H9 (cell line): ENCODE measurements around the gene GPX5. TPM values are rescaled to one million over a fixed set of nuclear protein-coding genes. Genes with fewer than 3 reads are reported as not detected.

Experiments used
- DNase-seq: peaks from one replicate; pipeline ENCODE4 v3.0.0-alpha.2; 2017
- H2AFZ ChIP-seq: one replicate; pipeline ENCODE4 v1.6.1; 2013; ENCODE audit warnings: mild to moderate bottlenecking, low read length, control low read depth, moderate library complexity
- H2AK5ac ChIP-seq: 2 replicates; pipeline ENCODE4 v1.6.1; 2013; ENCODE audit warnings: low read length, control low read depth, mixed read lengths; ENCODE audit not compliant: insufficient read length
- H2BK120ac ChIP-seq: one replicate; pipeline ENCODE4 v1.6.1; 2013; ENCODE audit warnings: low read depth, mild to moderate bottlenecking, low read length, control low read depth, inconsistent platforms; ENCODE audit not compliant: poor library complexity, severe bottlenecking
- H2BK12ac ChIP-seq: 2 replicates; pipeline ENCODE4 v1.6.1; 2013; ENCODE audit warnings: low read length, control low read depth, mixed read lengths, low read depth; ENCODE audit not compliant: insufficient read length
- H2BK15ac ChIP-seq: 2 replicates; pipeline ENCODE4 v1.6.1; 2013; ENCODE audit warnings: low read depth, low read length, control low read depth
- H2BK20ac ChIP-seq: one replicate; pipeline ENCODE4 v1.6.1; 2013; ENCODE audit warnings: low read depth, mild to moderate bottlenecking, low read length, control low read depth, inconsistent platforms; ENCODE audit not compliant: poor library complexity, severe bottlenecking
- H2BK5ac ChIP-seq: 2 replicates; pipeline ENCODE4 v1.6.1; 2013; ENCODE audit warnings: low read length, control low read depth, mixed read lengths; ENCODE audit not compliant: insufficient read length
- H3K14ac ChIP-seq: 2 replicates; pipeline ENCODE4 v1.6.1; 2013; ENCODE audit warnings: low read length, control low read depth; ENCODE audit not compliant: insufficient read depth
- H3K18ac ChIP-seq: 2 replicates; pipeline ENCODE4 v1.6.1; 2013; ENCODE audit warnings: low read depth, mild to moderate bottlenecking, mixed read lengths, low read length, control low read depth; ENCODE audit not compliant: insufficient read length
- H3K23ac ChIP-seq: 2 replicates; pipeline ENCODE4 v1.6.1; 2013; ENCODE audit warnings: low read length, control low read depth, mixed read lengths, low read depth; ENCODE audit not compliant: insufficient read length
- H3K23me2 ChIP-seq: 2 replicates; pipeline ENCODE4 v1.6.1; 2013; ENCODE audit warnings: low read depth, mild to moderate bottlenecking, mixed read lengths, low read length, control low read depth; ENCODE audit not compliant: insufficient read length, poor library complexity, severe bottlenecking
- H3K27ac ChIP-seq: 2 replicates; pipeline ENCODE4 v1.5.1; 2013; ENCODE audit warnings: low read length, control low read depth, mixed read lengths, low read depth; ENCODE audit not compliant: insufficient read length
- H3K27me3 ChIP-seq: 2 replicates; pipeline ENCODE4 v1.6.1; 2013; ENCODE audit warnings: low read length, control low read depth, inconsistent platforms; ENCODE audit not compliant: insufficient read depth
- H3K4ac ChIP-seq: 2 replicates; pipeline ENCODE4 v1.6.1; 2013; ENCODE audit warnings: low read depth, mild to moderate bottlenecking, control low read depth, inconsistent platforms, low read length, moderate library complexity
- H3K4me1 ChIP-seq: 2 replicates; pipeline ENCODE4 v1.6.1; 2013; ENCODE audit warnings: low read length, control low read depth, inconsistent platforms; ENCODE audit not compliant: insufficient read depth
- H3K4me2 ChIP-seq: 2 replicates; pipeline ENCODE4 v1.6.1; 2013; ENCODE audit warnings: low read length, control low read depth, mixed read lengths; ENCODE audit not compliant: insufficient read length, insufficient read depth
- H3K56ac ChIP-seq: 2 replicates; pipeline ENCODE4 v1.6.1; 2013; ENCODE audit warnings: low read depth, mild to moderate bottlenecking, mixed read lengths, low read length, control low read depth; ENCODE audit not compliant: insufficient read length
- H3K79me1 ChIP-seq: 2 replicates; pipeline ENCODE4 v1.6.1; 2013; ENCODE audit warnings: low read depth, mild to moderate bottlenecking, moderate library complexity, low read length, control low read depth, inconsistent platforms; ENCODE audit not compliant: insufficient read depth, poor library complexity, severe bottlenecking
- H3K79me2 ChIP-seq: 2 replicates; pipeline ENCODE4 v1.6.1; 2013; ENCODE audit warnings: low read length, control low read depth, inconsistent platforms; ENCODE audit not compliant: insufficient read depth
- H3K9ac ChIP-seq: 2 replicates; pipeline ENCODE4 v1.6.1; 2013; ENCODE audit warnings: low read length, control low read depth, mixed read lengths; ENCODE audit not compliant: insufficient read length; ENCODE audit errors: extremely low read depth
- H3K9me3 ChIP-seq: one replicate; pipeline ENCODE4 v1.6.1; 2013; ENCODE audit warnings: low read depth, low read length, inconsistent platforms; ENCODE audit not compliant: control insufficient read depth
- H3T11ph ChIP-seq: one replicate; pipeline ENCODE4 v1.6.1; 2013; ENCODE audit warnings: mild to moderate bottlenecking, low read length, control low read depth, inconsistent platforms
- H4K20me1 ChIP-seq: one replicate; pipeline ENCODE4 v1.6.1; 2013; ENCODE audit not compliant: control insufficient read depth, insufficient read length, insufficient read depth
- H4K5ac ChIP-seq: 2 replicates; pipeline ENCODE4 v1.6.1; 2013; ENCODE audit warnings: low read depth, mild to moderate bottlenecking, mixed read lengths, low read length, control low read depth; ENCODE audit not compliant: insufficient read length
- H4K8ac ChIP-seq: replicated peaks from 2 replicates; pipeline ENCODE4 v1.6.1; 2013; ENCODE audit warnings: low read length, control low read depth, mixed read lengths, low read depth; ENCODE audit not compliant: insufficient read length
- H4K91ac ChIP-seq: 2 replicates; pipeline ENCODE4 v1.6.1; 2013; ENCODE audit warnings: low read depth, mild to moderate bottlenecking, moderate library complexity, mixed read lengths, low read length, control low read depth; ENCODE audit not compliant: insufficient read length
- H3K27ac Mint-ChIP-seq, 3 experiments: 2 replicates in 2 of 3; 3 replicates in 1 of 3; pipeline ENCODE4 v1.8.0; 2020 to 2021; ENCODE audit warnings: mixed read lengths in 3 of 3, mild to moderate bottlenecking in 1 of 3, moderate library complexity in 1 of 3
- H3K27me3 Mint-ChIP-seq: 2 replicates; pipeline ENCODE4 v1.8.0; 2021; ENCODE audit warnings: low read depth, mild to moderate bottlenecking, moderate library complexity, mixed read lengths
- H3K36me3 Mint-ChIP-seq, 3 experiments: 2 replicates in 2 of 3; 3 replicates in 1 of 3; pipeline ENCODE4 v1.8.0; 2020 to 2021; ENCODE audit warnings: low read depth in 3 of 3, mixed read lengths in 3 of 3; ENCODE audit not compliant: insufficient read depth in 1 of 3
- H3K4me1 Mint-ChIP-seq, 2 experiments: 2 replicates each; pipeline ENCODE4 v1.8.0; 2020; ENCODE audit warnings: mixed read lengths in 2 of 2
- H3K4me3 Mint-ChIP-seq, 2 experiments: 2 replicates in 1 of 2; 3 replicates in 1 of 2; pipeline ENCODE4 v1.8.0; 2020 to 2021; ENCODE audit warnings: mild to moderate bottlenecking in 2 of 2, mixed read lengths in 2 of 2, moderate library complexity in 1 of 2
- H3K9me3 Mint-ChIP-seq, 2 experiments: 2 replicates in 1 of 2; 3 replicates in 1 of 2; pipeline ENCODE4 v1.8.0; 2020; ENCODE audit warnings: mild to moderate bottlenecking in 2 of 2, mixed read lengths in 2 of 2, moderate library complexity in 1 of 2
- WGBS: extraction: QIAGEN DNeasy Blood & Tissue Kit; methylation state at CpG from one replicate; pipeline ENCODE4 v1.1.7; 2013; ENCODE audit warnings: missing lambda C conversion rate, low lambda C conversion rate, mixed read lengths; ENCODE audit not compliant: insufficient read length; ENCODE audit errors: extremely low coverage; 5-methylcytosine and 5-hydroxymethylcytosine counted together
- total RNA-seq: library from RNA; stranded (reverse); gene quantifications from 2 replicates; pipeline ENCODE4 v1.2.1, GENCODE V29; 2021
- TF ChIP-seq, protein P1 (sequence below): fragments of 200-600 bp; sonication (generic); conservative IDR thresholded peaks from 3 replicates; pipeline ENCODE4 v1.8.0; 2021; ENCODE audit warnings: antibody characterized with exemption, mild to moderate bottlenecking

GPX5 gene
- total RNA-seq, 1 experiment from 2014 or later, result not detected

GRCh38 chr6:28583463-28583862 lies 57.8 kb downstream of the GPX5 start:
- Histone ChIP-seq H2BK12ac (no peak overlapping the region), H3K4me2 (no peak overlapping the region), H3K27me3 (no peaks in the 10 kb centered on the region), H3K4ac (no peak overlapping the region), H2AFZ (no peak overlapping the region), H2AK5ac (no peak overlapping the region), H4K5ac (no peak overlapping the region), H3T11ph (no peak overlapping the region), H2BK15ac (no peak overlapping the region), H2BK120ac (no peak overlapping the region), H3K9me3 (no peaks in the 10 kb centered on the region), H4K91ac (no peak overlapping the region), H3K23me2 (peaks cover 10% of the 10 kb centered on the region), H4K20me1 (no peaks in the 10 kb centered on the region), H3K14ac (no peak overlapping the region), H3K56ac (no peak overlapping the region), H4K8ac (no peak overlapping the region), H3K18ac (no peak overlapping the region), H3K27ac (no peak overlapping the region), H3K79me2 (no peaks in the 10 kb centered on the region), H3K79me1 (no peaks in the 10 kb centered on the region), H2BK20ac (no peak overlapping the region), H3K4me1 (0 out of 2 replicates have a peak, but pooled peaks cover 3% of the 10 kb centered on the region), H2BK5ac (no peak overlapping the region), H3K9ac (no peak overlapping the region), H3K23ac (no peak overlapping the region)
- TF ChIP-seq, protein P1, sequence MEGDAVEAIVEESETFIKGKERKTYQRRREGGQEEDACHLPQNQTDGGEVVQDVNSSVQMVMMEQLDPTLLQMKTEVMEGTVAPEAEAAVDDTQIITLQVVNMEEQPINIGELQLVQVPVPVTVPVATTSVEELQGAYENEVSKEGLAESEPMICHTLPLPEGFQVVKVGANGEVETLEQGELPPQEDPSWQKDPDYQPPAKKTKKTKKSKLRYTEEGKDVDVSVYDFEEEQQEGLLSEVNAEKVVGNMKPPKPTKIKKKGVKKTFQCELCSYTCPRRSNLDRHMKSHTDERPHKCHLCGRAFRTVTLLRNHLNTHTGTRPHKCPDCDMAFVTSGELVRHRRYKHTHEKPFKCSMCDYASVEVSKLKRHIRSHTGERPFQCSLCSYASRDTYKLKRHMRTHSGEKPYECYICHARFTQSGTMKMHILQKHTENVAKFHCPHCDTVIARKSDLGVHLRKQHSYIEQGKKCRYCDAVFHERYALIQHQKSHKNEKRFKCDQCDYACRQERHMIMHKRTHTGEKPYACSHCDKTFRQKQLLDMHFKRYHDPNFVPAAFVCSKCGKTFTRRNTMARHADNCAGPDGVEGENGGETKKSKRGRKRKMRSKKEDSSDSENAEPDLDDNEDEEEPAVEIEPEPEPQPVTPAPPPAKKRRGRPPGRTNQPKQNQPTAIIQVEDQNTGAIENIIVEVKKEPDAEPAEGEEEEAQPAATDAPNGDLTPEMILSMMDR, result no peak
- no peaks in the 10 kb centered on the region for H3K27me3 Mint-ChIP-seq
- WGBS, result no CpG with 5 or more reads among the region's 2 CpGs
- no peaks in the 10 kb centered on the region; a peak in 1 of 5 replicates for H3K9me3 Mint-ChIP-seq
- H3K27ac Mint-ChIP-seq, result no peak overlapping the region
- DNase-seq, result no peak
- H3K4me1 Mint-ChIP-seq, result peaks cover 19 to 22% of the 10 kb centered on the region in 2 experiments
- no peak overlapping the region for H3K4me3 Mint-ChIP-seq
- no peaks in the 10 kb centered on the region; a peak in 1 of 7 replicates for H3K36me3 Mint-ChIP-seq

Other genes with a start within 250 kb of the GPX5 start
- 8.1 and 10.1 TPM in 2 replicates for gene PGBD1, start 244.3 kb upstream of the GPX5 start, total RNA-seq
- gene ZSCAN31, start 189.7 kb upstream of the GPX5 start, total RNA-seq, result 3.6 and 7.1 TPM in 2 replicates
- gene ZKSCAN3, start 175.9 kb upstream of the GPX5 start, total RNA-seq, result 7.3 and 8.7 TPM in 2 replicates
- gene ZSCAN12, start 126.1 kb upstream of the GPX5 start, total RNA-seq, result 12.6 and 12.7 TPM in 2 replicates
- gene ZSCAN23, start 82.4 kb upstream of the GPX5 start, total RNA-seq, result 2.9 and 4.1 TPM in 2 replicates
- not detected in 2 replicates for gene GPX6, start 10.1 kb upstream of the GPX5 start, total RNA-seq